Peyer's patch (tissue), 4 donors: Measurements from ENCODE around the gene RABGGTA. TPM values are rescaled to one million over a fixed set of nuclear protein-coding genes. Genes with fewer than 3 reads are reported as not detected.
A peak's percentile ranks its signal among the peaks of the same experiment; 100 is the strongest.

Experiments used
- DNase-seq, 3 donors: peaks; one replicate each; pipeline ENCODE4 v3.0.0-alpha.2; 2017 to 2019
- H3K27ac ChIP-seq, 4 donors: fragments of 200-600 bp; sonication (generic); one replicate each; pipeline ENCODE4 v1.5.1; 2016 to 2019
- H3K27me3 ChIP-seq, 2 donors: fragments of 200-600 bp; sonication (generic); one replicate each; pipeline ENCODE4 v1.5.1; 2019
- H3K36me3 ChIP-seq, 3 donors: fragments of 200-600 bp; sonication (generic); one replicate each; pipeline ENCODE4 v1.5.1; 2016 to 2019
- H3K4me1 ChIP-seq, 4 donors: fragments of 200-600 bp; sonication (generic); one replicate each; pipeline ENCODE4 v1.5.1; 2016 to 2019
- H3K4me3 ChIP-seq, 4 donors: fragments of 200-600 bp; sonication (generic); 1 replicate in 3 of 4; 2 replicates in 1 of 4; pipeline ENCODE4 v1.5.1; 2016 to 2019; ENCODE audit warnings: mild to moderate bottlenecking in 1 of 4
- H3K9me3 ChIP-seq, 4 donors: fragments of 200-600 bp; sonication (generic); one replicate each; pipeline ENCODE4 v1.5.1; 2016 to 2019; ENCODE audit warnings: mild to moderate bottlenecking in 1 of 4
- POLR2A ChIP-seq, 2 donors: fragments of 450-650 bp; IDR thresholded peaks; one replicate each; pipeline ENCODE4 v1.5.1; 2017; ENCODE audit warnings: antibody characterized with exemption in 2 of 2, mild to moderate bottlenecking in 2 of 2, moderate library complexity in 2 of 2
- total RNA-seq, 4 donors: library from RNA; depleted of rRNA; stranded (reverse); fragments of >200 nt; gene quantifications; one replicate each; pipeline ENCODE4 v1.1.0, GENCODE V29; 2016
- TF ChIP-seq, protein P1 (sequence below), 6 experiments: fragments of 450-650 bp in 4 of 6; fragments of 200-600 bp in 2 of 6; sonication (generic) in 1 of 6; IDR thresholded peaks; one replicate each; pipeline ENCODE4 v1.5.1; 2017 to 2019; ENCODE audit warnings: antibody characterized with exemption in 6 of 6, mild to moderate bottlenecking in 3 of 6, moderate library complexity in 1 of 6

The RABGGTA gene
- total RNA-seq, 4 donors from 2014 or later = 57.3 to 84.6 (median 77.6) TPM

GRCh38 chr14:24254630-24255392 is 16.6 kb downstream of the RABGGTA start:
- TF ChIP-seq, protein P1, sequence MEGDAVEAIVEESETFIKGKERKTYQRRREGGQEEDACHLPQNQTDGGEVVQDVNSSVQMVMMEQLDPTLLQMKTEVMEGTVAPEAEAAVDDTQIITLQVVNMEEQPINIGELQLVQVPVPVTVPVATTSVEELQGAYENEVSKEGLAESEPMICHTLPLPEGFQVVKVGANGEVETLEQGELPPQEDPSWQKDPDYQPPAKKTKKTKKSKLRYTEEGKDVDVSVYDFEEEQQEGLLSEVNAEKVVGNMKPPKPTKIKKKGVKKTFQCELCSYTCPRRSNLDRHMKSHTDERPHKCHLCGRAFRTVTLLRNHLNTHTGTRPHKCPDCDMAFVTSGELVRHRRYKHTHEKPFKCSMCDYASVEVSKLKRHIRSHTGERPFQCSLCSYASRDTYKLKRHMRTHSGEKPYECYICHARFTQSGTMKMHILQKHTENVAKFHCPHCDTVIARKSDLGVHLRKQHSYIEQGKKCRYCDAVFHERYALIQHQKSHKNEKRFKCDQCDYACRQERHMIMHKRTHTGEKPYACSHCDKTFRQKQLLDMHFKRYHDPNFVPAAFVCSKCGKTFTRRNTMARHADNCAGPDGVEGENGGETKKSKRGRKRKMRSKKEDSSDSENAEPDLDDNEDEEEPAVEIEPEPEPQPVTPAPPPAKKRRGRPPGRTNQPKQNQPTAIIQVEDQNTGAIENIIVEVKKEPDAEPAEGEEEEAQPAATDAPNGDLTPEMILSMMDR (IDR thresholded peaks at IDR 0.05) = no peak
- no peak for TF ChIP-seq POLR2A (IDR thresholded peaks at IDR 0.05)
- no peaks in the 10 kb centered on the region for H3K9me3 ChIP-seq
- H3K27me3 ChIP-seq = no peaks in the 10 kb centered on the region
- no peak overlapping the region for H3K4me3 ChIP-seq
- DNase-seq = peak in 1 of 3 donors; percentile 40
- H3K36me3 ChIP-seq = peaks cover 0 to 10% (median 0%) of the 10 kb centered on the region in 3 donors
- H3K27ac ChIP-seq = no peak overlapping the region
- H3K4me1 ChIP-seq = no peaks in the 10 kb centered on the region

DNA sequence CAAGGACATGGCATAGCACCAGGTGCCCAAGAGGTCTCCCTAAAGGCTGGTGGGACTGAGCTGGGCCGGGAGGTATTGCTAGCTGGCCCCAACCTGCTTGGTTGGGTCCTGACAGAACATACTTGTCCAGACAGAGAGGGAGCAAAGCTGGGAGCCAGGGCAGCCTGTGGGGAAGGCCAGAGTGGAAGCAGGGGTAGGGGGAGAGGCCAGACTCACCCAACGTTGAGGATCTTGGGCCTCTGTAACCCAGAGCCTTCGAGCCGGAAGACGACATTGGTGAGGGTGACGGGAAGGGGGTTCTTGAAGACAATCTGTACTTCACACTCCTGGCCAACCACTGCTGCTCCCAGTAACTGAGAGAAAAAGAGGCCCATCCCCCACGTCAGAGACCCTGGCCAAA is 17.5 kb downstream of the RABGGTA start:
- no peak for DNase-seq
- H3K27me3 ChIP-seq = no peaks in the 10 kb centered on the region
- TF ChIP-seq POLR2A (IDR thresholded peaks at IDR 0.05) = no peak
- TF ChIP-seq, protein P1 (IDR thresholded peaks at IDR 0.05) = no peak
- H3K27ac ChIP-seq = no peak overlapping the region
- peaks cover 0 to 9% (median 0%) of the 10 kb centered on the region in 3 donors for H3K36me3 ChIP-seq
- H3K9me3 ChIP-seq = no peaks in the 10 kb centered on the region
- no peak overlapping the region for H3K4me3 ChIP-seq
- no peaks in the 10 kb centered on the region for H3K4me1 ChIP-seq

DNA sequence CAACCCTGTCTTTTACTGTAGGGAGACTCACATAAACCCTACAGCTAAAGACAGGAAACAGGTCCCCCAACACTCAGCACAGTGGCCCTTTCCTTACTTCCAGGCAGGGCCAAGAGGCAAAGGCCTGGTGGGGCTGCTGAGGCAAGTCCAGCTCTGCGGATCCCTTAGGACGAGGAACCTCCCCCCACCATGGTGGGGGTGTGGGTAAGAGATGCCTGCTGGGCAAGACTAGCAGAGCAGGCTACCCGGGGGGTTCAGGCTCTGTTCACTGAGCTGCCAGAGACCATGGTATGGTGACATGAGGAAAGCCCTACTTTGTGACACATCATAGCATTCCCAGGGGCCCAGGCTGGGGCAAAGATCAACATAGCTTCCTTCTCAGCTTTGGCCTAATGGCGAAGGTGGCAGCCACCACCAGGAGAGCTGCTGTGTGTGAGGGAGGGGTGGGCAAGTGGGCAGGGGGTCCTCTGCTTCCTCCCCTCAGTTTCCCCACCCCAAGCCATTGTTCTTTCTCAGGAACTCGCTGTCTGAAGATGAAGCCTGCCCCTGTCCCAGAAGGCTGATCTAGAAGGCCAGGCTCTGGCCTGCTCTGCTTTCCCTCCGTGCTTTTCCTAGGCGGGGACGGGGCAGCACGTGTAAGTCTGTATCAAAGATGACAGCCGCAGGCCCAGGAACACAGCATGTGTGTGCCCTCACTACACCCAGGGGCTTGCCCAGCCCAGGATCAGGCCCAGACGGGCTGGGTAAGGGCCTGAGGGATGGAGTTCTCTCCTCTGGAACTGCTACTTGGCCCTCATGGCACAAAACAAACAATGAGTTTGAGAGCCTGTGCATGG is 18.9 kb downstream of the RABGGTA start:
- Histone ChIP-seq H3K27me3 (no peaks in the 10 kb centered on the region), H3K27ac (no peak overlapping the region), H3K4me1 (no peaks in the 10 kb centered on the region), H3K4me3 (no peak overlapping the region), H3K9me3 (no peaks in the 10 kb centered on the region), H3K36me3 (peaks cover 0 to 4% (median 0%) of the 10 kb centered on the region in 3 donors)
- peak in 1 of 3 donors; percentile 25 for DNase-seq
- TF ChIP-seq POLR2A (IDR thresholded peaks at IDR 0.05) = no peak
- TF ChIP-seq, protein P1 (IDR thresholded peaks at IDR 0.05) = no peak

GRCh38 chr14:24251880-24252288 is 19.5 kb downstream of the RABGGTA start:
- peaks cover 0 to 4% (median 0%) of the 10 kb centered on the region in 3 donors for H3K36me3 ChIP-seq
- no peak overlapping the region for H3K27ac ChIP-seq
- no peak overlapping the region for H3K4me3 ChIP-seq
- no peaks in the 10 kb centered on the region for H3K4me1 ChIP-seq
- TF ChIP-seq, protein P1 (IDR thresholded peaks at IDR 0.05) = no peak
- TF ChIP-seq POLR2A (IDR thresholded peaks at IDR 0.05) = no peak
- DNase-seq = peak in 1 of 3 donors; percentile 3
- no peaks in the 10 kb centered on the region for H3K9me3 ChIP-seq
- H3K27me3 ChIP-seq = no peaks in the 10 kb centered on the region

- H3K9me3 ChIP-seq = no peaks in the 10 kb centered on the region
- peaks cover 0 to 4% (median 0%) of the 10 kb centered on the region in 3 donors for H3K36me3 ChIP-seq
- TF ChIP-seq, protein P1 (IDR thresholded peaks at IDR 0.05) = no peak
- no peak for TF ChIP-seq POLR2A (IDR thresholded peaks at IDR 0.05)
- no peak overlapping the region for H3K4me3 ChIP-seq
- H3K4me1 ChIP-seq = no peaks in the 10 kb centered on the region
- no peaks in the 10 kb centered on the region for H3K27me3 ChIP-seq
- H3K27ac ChIP-seq = no peak overlapping the region
- DNase-seq = peak in 1 of 3 donors; percentile 36
Observed at GRCh38 chr14:24250354-24250753, 21.0 kb downstream of the RABGGTA start.
